Superior temporal gyrus (tissue), 1 donor: ENCODE measurements around the gene TCF7L2.

ENCODE experiments used
- DNase-seq: peaks from one replicate; pipeline ENCODE4 v3.0.0-alpha.2; 2016; ENCODE audit errors: extremely low spot score

Gene TCF7L2

DNA sequence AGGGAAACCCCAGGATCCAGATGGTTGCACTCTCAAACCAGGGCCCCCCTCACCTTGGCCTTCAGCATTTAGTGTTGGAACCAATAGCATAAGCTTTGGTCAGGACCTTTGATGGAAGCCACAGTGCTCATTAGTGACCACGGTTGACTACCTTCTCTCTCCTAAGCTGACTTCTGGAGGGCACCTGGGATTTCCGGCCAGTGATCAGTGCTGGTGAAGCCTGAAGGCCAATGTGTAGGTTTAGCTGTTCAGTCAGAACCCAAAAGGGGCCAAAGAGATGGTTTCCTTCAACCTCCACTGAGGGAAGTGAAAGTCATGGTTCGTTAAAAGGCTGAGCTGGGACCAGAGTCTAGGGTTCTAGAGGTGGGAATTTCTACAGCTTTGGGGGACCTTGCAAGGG, 46.4 kb downstream of the TCF7L2 start:
- no peak for DNase-seq

DNA sequence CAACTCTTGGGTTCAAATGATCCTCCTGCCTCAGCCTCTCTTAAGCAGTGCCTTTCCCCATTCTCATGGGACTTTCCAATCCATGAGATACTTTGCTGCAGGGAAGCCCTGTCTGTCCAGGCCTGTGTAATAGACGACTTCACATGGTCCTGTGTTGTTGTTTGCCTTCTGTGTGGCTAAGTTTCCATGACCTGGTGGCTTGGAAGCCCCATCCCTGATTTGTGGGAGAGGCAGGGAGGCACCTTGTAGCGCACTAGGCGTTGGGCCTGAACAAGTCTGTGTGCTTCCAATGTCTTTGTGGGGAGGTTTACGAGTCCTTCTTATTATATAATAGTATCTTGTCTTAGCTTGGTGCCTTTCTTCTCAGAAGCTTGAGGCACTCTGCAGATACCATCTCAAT, 49.1 kb downstream of the TCF7L2 start:
- DNase-seq, result no peak

DNA sequence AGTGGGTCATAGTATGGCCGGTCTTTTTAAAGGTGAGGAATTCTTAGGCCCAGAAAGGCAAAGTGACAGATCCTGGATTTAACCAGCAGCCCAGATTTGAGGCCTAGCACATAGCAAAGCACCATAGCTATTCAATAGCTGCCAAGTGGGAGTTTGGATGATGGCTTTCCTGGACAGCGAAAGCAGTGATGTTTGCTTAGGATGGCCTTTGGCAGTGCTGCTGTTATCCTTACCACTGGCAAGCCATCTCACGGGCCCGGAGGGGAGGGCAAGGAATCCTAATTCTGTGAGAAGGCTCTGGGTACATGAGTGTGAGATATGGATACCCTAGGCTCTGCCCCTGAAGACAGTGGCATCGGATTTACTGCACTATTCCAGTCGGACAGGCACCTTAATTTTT, 50.4 kb downstream of the TCF7L2 start:
- no peak for DNase-seq

DNA sequence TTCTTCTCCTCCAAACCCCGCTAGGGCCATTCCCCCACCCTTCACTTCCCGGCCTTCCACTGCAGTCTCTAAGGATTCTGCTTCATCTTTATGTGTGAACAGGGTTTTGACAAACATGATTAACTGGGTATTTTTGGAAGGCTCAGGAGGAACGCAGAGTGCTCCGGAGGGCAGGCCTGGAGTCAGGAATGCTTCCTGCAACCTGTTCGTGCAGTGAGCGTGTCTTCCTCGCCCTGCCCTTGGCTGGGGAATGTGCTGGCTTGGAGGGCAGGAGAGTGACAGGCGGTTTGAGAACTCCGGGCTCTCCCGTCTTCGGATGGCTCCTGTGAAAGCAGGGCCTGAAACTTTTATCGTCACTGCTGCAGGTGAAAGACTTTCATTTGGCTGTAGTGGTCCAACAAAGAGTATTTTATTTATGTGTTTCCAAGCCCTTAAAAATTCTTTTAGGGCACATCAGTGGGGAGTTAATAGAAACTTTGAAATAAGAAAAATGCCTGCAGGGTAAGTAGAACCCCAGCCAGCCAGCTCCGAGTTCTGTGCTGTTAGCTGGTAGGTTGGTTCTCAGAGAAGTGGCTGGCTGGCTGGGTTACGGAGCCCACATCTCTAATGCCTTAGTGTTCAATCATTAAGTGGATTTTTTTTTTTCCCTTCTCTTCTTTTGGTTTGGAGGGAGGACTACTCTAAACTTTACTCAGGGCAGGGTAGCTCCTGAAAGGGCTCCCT, 51.0 kb downstream of the TCF7L2 start:
- DNase-seq, result no peak

DNA sequence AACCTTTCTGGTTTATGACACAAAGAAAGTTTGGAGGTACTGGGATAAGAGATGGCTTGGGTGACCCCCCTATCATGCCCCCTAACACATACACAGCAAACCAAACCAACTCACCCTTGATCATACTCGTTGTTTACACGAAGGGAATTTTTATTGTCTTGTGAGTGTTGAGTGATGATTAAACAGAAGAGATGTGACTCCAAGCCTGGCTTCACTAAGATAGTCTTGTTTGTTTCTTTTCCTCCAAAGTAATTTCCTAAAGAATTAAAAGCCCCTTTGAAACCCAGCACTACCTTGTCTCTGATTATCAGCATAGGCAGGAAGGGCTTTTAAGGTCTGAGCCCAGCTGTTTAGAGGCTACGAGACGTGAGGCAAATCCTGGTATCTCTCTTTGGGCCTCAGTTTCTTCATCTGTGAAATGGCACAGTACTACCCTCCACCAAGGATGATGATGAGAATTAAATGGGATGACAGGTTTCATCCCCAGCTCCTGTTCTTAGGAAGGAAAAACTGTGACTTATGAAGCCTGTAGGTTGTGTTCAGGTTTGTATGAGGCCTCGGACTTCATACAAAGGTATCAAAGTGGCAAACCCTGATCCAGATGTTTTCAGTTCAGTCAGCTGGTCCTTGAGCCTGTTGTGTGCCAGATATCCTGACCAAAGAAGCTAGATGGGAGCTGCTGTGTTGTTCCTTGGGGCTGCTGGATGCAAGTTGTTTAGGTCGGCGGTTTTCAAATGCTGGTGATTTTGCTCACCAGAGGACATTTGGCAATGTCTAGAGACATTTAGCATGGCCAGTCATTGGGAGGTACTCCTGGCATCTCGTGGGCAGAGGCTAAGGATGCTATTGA, 51.8 kb downstream of the TCF7L2 start:
- no peak for DNase-seq

DNA sequence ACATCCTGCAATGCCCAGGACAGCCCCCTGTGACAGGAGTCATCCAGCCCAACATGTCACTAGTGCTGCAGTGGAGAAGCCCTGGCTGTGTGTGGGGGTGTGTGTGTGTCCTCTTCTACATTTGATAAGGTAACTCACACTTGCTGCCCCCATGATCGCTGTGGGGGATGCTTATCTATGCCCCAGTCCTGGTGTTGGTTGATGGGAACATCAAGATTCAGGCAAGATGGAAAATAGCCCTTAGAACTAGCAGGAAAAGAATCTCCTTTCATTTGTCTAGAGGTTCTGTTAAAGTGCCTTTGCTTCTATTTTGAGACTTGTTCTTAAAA, 52.4 kb downstream of the TCF7L2 start:
- no peak for DNase-seq

DNA sequence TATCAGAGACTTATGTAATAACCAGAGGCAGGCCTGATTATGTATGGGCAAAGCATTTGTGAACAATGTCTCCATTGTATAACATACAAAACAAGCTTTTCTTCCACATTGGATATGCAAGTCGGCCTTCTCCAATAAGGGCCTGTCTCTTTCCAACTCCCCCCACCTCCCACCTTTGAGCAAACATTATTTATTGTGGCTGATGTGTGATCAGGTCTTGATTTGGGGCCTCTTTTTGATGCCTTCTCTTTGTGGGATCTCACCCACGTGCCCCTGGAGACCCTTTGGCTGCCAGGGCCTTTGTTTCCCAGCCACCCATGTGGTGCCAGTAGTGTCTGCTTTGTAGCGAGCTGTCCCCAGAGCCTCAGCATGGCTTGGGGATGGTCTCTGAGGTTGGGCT, 53.0 kb downstream of the TCF7L2 start:
- peak; percentile 83 for DNase-seq

DNA sequence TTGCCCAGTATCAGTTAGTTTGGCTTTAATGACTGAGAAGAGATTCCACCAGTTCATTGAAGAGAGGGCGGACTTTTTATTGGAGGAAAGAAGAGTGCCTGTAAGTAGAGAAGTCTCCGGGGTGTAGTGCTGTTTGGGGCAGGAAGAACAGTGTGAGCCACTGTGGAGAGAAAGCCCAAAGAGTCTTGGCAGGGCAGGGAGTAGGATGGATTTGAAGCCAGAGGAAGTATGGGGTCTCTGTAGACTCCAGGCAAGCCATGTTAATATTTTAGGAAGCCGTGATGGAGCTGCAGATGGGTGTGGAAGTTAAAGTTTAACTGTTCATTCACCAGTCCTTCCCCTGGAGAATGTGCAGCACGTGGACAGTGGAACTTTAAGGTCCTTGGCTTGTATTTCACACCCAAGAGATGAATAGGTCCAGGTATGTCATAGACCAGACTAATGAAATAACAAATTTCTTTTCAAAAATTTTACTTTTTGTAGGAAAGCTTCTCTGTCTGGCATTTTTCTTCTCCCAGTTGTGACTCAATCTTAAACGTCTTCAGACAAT, 54.1 kb downstream of the TCF7L2 start:
- no peak for DNase-seq

DNA sequence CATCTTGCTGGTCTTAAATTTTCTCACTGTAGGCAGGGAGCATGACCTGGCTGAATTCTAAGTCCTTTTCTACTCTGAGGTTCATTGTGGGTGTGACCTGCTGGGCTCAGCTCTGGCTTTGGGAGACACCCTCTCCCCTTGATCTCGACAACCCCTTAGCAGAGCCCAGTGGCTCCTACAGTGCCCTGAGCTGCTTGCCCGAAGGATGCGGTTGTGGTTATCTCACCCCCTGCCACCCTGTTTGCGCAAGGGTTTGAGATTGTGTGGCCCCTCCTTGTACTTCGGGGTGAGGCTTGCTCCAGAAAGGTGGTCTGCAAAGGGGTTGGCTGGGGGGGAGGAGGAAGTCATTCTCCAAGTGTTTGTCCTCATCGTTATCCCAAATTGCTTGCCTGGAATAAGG, 55.3 kb downstream of the TCF7L2 start:
- no peak for DNase-seq

DNA sequence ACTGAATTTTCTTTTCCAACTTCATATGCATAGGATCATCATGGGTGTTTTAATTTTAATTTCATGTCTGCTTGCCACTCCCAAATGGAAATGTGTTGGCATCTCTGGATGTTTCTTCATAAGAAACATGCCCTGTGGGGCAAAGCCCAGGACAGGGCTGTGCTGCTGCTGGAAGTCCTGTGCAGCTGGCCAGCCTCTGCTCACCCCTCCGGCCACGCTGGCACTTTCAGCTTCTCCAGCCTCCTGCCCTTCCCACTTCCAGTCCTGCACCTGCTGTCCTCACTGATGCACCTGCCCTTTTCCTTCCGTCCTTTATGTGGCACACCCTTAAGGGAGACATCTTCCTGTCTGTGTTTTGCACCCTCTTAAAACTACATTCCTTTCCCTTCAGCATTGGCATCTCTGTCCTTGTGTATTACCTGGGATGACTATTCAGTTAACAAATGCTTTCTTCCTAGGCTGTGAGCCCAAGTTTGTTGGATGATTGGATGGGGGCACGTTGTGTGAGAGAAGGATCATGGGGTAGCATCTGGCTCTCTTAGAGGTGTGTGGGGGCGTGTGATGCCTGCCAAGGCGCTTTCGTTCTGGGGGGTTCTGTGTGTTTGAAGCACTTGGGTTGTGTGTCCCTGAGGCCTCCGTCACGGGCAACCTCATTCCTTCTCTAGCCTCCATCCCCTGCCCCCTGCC, 56.8 kb downstream of the TCF7L2 start:
- DNase-seq, result no peak

DNA sequence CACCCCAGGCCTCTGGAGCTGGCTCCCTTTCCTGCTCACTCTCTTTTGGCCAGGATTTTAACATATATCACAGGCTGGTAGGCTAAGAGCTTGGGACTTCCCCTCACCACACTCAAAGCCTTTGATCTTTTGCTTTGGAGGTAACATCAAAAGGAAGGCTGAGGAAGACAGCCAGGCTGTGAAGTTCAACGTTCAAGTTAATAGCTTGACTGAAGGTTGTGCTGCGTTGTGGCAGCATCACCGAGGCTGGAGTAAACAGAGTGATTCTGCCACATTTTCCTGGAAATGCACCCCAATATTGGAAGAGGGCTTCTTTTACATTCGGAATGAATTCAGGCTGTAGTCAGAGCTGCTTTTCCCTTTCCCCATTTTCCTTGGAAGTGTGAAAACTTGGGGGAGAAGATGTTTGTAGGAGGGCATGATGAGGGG, 57.3 kb downstream of the TCF7L2 start:
- no peak for DNase-seq

DNA sequence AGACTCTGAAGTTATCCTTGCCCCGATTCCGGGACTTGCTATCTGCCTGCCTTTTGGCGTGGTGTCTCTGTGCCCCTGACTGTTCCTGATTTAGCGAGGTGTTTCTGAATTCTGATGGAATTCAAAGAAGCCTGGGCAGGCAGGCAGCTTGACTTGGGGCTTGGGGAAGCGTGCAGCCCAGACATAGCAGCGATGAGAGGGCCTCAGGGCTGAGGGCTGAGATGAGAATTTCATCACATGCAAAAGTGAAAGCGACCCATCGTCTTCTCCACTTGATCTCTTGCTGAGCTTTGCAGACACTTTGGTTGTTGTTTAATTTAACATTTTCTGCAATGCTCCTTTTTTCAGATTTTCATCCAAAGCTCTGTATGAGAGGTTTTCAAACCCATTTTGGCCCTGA, 57.8 kb downstream of the TCF7L2 start:
- no peak for DNase-seq

DNA sequence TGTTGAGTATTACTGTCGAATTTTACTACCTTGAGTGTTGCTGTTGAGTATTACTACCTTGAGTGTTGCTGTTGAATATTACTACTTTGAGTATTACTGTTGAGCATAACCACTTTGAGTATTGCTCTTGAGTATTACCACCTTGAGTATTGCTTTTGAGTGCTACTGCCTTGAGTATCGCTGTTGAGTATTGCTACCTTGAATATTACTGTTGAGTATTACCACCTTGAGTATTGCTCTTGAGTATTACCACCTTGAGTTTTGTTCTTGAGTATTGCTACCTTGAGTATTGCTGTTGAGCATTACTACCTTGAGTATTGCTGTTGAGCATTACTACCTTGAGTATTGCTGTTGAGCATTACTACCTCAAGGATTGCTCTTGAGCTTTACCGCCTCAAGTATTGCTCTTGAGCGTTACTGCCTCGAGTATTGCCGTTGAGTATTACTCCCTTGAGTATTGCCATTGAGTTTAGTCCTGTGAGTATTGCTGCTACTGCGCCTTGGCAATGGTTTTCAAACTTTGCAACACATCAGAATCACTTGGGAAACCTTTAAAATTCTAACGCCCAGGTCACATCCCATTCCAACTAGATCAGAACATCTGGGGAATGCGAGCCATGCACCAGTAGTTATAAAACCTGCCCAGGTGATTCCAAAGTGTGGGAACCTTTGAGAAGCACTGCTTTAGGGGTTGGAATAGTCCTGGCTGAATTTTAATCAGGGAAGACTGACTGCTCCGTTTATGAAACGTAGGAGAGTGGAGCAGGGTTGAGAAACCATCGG, 61.7 kb downstream of the TCF7L2 start:
- no peak for DNase-seq

DNA sequence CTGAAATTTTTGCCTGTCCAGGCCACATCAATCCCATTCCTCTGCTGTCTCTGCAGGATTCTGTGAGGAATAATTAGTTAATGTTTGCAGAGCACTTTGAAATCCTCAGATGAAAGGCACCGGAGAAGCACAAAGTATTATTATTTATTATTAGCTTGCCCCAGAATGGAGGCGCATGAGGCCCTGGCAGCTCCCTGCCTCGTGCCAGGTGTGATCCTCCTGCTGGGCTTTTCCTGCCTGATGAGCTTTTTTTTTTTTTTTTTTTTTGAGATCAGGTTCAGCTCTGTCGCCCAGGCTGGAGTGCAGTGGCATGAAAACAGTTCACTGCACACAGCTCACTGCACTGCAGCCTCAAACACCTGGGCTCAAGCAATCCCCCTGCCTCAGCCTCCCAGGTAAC, 65.2 kb downstream of the TCF7L2 start:
- DNase-seq, result no peak

DNA sequence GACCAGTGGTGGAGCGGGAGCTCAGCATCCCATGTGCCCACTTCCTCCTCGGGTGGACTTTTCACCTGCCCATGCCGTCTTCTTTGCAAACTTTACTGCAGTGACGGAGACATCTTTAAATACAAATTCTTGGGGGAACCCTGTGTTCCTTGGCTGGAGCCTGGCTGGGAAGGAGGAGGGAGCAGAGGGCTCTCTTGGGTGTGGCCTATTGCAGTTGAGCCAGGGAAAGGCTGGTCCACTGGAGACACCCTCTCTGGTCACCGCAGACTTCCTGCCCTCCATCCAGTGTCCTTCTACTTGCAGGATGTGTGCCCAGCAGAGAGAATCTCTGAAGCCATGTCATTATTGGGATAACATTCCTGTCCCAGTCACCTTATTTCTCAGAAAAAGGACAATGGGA, 67.3 kb downstream of the TCF7L2 start:
- DNase-seq, result no peak

DNA sequence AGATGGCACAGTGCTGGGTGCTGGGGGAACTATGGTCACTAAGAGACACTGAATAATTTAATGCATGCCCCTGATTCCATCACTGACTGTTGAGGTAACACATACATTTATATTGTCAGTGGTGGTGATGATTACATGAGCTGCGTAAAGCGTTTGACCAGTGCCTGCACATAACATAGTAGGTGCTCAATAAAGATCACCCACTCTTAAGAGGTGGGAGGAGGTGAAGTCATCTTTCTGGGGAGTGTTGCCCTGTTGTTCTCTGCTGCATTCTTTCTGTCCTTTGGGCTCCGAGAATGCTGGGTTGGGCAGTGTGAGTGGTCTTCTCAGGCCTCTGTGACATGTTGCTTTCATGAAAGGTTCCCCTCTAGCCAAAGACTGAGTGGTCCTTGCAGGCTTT, 68.0 kb downstream of the TCF7L2 start:
- no peak for DNase-seq

DNA sequence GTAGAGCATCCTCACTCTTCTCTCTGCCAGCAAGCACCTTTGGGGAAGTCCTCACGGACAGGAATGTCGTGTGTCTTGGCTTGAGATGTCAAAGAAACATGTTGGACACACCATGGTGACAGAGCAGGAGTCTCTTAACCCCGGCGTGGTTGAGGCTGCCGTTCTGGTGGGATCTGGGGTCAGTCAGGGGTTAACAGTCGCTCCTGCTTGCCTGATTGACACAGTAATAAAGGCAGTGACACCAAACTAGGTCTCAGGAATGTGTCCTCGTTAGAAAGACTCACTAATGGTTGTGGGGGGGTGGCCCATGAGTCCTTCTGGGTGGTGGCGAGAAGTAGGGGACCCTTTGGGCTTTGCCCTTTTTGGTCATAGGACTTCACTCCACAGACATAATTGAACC, 69.0 kb downstream of the TCF7L2 start:
- no peak for DNase-seq

DNA sequence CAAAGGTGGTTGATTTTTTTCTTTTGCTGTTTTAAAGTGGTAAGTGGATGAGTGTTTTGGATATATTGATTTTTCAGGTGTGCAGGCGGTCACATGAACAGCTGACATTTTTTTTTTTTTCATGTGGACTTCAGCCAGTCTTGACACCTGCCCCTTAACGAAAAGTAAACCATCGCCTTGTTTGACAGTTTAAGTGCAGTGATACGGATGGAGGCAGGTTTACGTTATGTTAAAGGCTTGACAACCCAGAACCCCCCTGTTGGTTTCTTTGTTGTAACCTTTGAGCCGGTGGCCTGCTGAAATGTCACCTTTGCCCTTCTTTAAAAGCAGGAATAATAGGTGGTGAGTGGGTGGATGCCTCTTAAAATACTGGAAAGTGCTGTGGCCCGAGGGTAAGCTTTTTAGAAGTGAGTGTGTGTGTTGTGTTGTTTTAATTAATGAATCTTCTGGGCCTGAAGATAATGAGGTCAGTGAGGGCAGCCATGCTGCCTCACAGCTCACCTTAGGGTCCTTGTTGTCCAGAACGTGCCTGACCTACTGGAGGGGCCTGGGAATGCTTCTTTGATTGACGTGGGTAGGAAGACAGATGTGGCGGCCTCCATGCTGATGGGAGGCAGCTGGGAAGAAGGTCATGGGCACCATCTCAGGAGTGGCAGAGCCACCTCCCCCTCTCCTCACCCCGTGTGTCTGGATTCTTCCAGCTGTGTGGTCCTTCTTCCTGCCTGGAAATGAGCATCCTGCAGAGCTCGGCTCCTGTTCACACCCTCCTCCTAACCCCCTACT, 69.8 kb downstream of the TCF7L2 start:
- no peak for DNase-seq

DNA sequence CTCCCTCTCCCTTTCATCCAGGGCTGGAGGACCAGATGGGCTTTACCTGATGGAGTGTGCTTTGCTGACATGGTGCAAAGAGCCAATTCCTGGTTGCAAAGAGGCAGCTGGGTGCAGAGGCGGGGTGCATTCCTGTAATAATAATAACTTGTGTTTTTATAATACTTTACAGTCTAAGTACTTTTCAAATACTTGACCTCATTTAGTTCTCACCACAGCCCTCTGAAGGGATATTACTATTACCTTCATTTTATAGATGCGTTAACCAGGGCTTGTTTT, 70.4 kb downstream of the TCF7L2 start:
- no peak for DNase-seq

DNA sequence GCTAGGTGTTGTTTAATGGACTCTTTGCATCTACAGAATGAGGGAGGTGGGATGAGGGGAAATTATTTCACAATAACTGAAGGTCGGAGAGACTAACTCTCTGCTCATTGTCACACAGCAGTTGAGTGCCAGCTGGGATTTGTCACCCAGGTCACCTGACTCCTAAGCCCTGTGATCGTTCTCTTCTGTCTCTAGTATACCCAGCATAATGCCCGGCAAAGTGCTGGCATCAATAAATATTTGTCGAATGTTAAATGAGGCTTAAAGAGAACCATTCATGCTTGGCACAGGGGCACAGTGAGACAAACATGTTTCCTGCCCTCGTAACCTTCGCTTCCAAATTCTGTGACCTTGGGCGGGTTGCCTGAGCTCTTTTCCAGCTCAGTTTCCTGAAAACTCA, 70.8 kb downstream of the TCF7L2 start:
- no peak for DNase-seq
